Suprapubic skin (tissue), 4 donors: ENCODE measurements around the gene SEMA4C. TPM values are rescaled to one million over a fixed set of nuclear protein-coding genes. Genes with fewer than 3 reads are reported as not detected.

ENCODE experiments used
- DNase-seq, 2 donors: peaks; one replicate each; pipeline ENCODE4 v3.0.0-alpha.2; 2019; ENCODE audit warnings: low spot score in 2 of 2
- H3K27ac ChIP-seq: fragments of 200-600 bp; sonication (generic); one replicate; pipeline ENCODE4 v1.5.1; 2019
- H3K27me3 ChIP-seq: fragments of 200-600 bp; sonication (generic); one replicate; pipeline ENCODE4 v1.5.1; 2019
- H3K36me3 ChIP-seq: fragments of 200-600 bp; sonication (generic); one replicate; pipeline ENCODE4 v1.5.1; 2019
- H3K4me1 ChIP-seq: fragments of 200-600 bp; sonication (generic); one replicate; pipeline ENCODE4 v1.5.1; 2019
- H3K4me3 ChIP-seq: fragments of 200-600 bp; sonication (generic); one replicate; pipeline ENCODE4 v1.5.1; 2019; ENCODE audit warnings: mild to moderate bottlenecking
- H3K9me3 ChIP-seq: fragments of 200-600 bp; sonication (generic); one replicate; pipeline ENCODE4 v1.5.1; 2019
- CTCF ChIP-seq, 2 donors: fragments of 200-600 bp in 1 of 2; fragments of 450-650 bp in 1 of 2; sonication (generic) in 1 of 2; IDR thresholded peaks; one replicate each; pipeline ENCODE4 v1.5.1; 2016 to 2019; ENCODE audit warnings: antibody characterized with exemption in 2 of 2, mild to moderate bottlenecking in 1 of 2, moderate library complexity in 1 of 2
- EP300 ChIP-seq: sonication (generic); formaldehyde crosslinking; IDR thresholded peaks from one replicate; pipeline ENCODE4 v1.6.1; 2017; ENCODE audit warnings: antibody characterized with exemption
- POLR2A ChIP-seq, 2 donors: fragments of 450-650 bp; IDR thresholded peaks; one replicate each; pipeline ENCODE4 v1.6.1; 2017; ENCODE audit warnings: antibody characterized with exemption in 2 of 2, mild to moderate bottlenecking in 2 of 2, moderate library complexity in 2 of 2
- POLR2AphosphoS5 ChIP-seq, 3 donors: sonication (generic); formaldehyde crosslinking; IDR thresholded peaks; one replicate each; pipeline ENCODE4 v1.6.1; 2017; ENCODE audit warnings: antibody characterized with exemption in 3 of 3
- WGBS: methylation state at CpG from one replicate; pipeline ENCODE4 v1.1.5; 2018; 5-methylcytosine and 5-hydroxymethylcytosine counted together
- total RNA-seq, 4 donors: library from RNA; depleted of rRNA; stranded (reverse); fragments of >200 nt; gene quantifications; one replicate each; pipeline ENCODE4 v1.1.0, GENCODE V29; 2016

SEMA4C gene
- total RNA-seq, 4 donors from 2014 or later, result 15.7 to 28.2 (median 23.5) TPM

DNA sequence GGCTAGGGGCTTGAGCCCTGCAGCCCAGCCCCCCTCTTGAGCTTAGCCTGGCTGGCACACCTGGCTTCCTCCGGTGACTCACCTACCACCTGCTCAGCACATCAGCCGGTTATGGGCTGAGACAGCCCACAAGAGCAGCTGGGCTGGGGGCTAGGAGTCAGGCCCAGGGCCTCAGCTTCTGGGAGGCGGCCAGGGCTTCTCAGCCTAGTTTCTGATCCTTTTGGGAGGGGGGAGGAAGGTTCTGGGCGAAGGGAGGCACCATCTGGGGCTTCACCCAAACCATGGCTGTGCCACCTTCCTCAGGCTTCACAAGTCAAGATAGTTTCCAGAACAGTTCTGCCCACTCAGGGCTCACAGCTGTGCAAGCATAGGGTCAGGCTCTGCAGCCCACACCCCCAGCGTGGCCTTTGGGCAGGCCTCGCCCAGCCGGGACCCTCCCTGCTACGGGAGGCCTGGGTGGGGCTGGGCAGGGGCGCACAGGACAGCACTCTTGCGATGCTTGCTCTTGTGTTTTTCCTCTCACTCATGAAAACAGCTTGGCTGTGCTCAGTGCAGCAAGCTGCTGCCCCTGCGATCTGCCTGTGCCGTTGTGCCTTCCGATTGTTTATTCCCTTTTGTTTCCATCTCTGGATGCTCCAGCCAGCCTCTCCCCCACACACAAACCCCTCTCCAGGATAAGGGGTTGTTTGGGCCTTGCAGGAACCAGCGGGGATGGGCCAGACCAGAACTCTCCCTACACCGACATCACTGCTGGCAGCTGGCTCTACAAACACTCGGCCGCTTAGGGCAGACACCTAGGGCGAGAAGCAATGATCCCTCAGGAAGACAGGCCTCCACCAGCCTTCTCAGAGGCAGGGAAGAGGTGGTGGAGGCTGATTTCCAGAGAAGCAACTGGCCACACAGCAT is 26.1 kb upstream of the SEMA4C start:
- Histone ChIP-seq H3K9me3 (no peaks in the 10 kb centered on the region), H3K4me1 (peaks cover 77% of the 10 kb centered on the region), H3K36me3 (no peaks in the 10 kb centered on the region), H3K27me3 (no peaks in the 10 kb centered on the region), H3K27ac (peak overlapping the region; percentile 39), H3K4me3 (no peak overlapping the region)
- 57% methylated on average over 13 of the region's 18 CpGs for WGBS
- no peak for TF ChIP-seq CTCF (IDR thresholded peaks at IDR 0.05)
- TF ChIP-seq POLR2AphosphoS5 (IDR thresholded peaks at IDR 0.05), result no peak
- no peak for TF ChIP-seq EP300
- TF ChIP-seq POLR2A (IDR thresholded peaks at IDR 0.05), result no peak
- no peak for DNase-seq

GRCh38 chr2:96895032-96895745 is 25.3 kb upstream of the SEMA4C start:
- Histone ChIP-seq H3K27me3 (no peaks in the 10 kb centered on the region), H3K4me3 (no peak overlapping the region), H3K9me3 (no peaks in the 10 kb centered on the region), H3K4me1 (peaks cover 85% of the 10 kb centered on the region), H3K36me3 (no peaks in the 10 kb centered on the region), H3K27ac (peak overlapping the region; percentile 39)
- WGBS, result 63% methylated on average over 10 of the region's 10 CpGs
- TF ChIP-seq POLR2AphosphoS5 (IDR thresholded peaks at IDR 0.05), result no peak
- TF ChIP-seq POLR2A (IDR thresholded peaks at IDR 0.05), result no peak
- no peak for TF ChIP-seq CTCF (IDR thresholded peaks at IDR 0.05)
- no peak for TF ChIP-seq EP300
- no peak for DNase-seq

DNA sequence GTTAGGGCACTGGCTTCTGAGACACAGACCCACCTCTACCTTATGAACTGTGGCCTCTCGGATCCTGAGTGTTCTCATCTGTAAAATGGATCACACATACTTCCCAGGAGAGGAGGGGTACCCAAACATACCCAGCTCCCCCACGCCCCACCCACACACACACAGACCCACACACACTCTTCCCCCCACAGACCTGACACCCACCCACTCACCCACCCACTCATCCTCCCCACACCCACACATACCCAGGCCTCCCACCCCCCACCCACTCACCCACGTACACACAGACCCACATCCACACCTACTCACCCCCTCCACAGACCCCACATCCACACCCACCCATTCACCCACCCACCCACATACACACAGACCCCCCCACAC is 24.3 kb upstream of the SEMA4C start:
- H3K9me3 ChIP-seq, result no peaks in the 10 kb centered on the region
- H3K4me3 ChIP-seq, result no peak overlapping the region
- WGBS, result 91% methylated on average over 3 of the region's 3 CpGs
- peaks cover 89% of the 10 kb centered on the region for H3K4me1 ChIP-seq
- H3K27me3 ChIP-seq, result no peaks in the 10 kb centered on the region
- no peak for DNase-seq
- no peak for TF ChIP-seq POLR2AphosphoS5 (IDR thresholded peaks at IDR 0.05)
- TF ChIP-seq POLR2A (IDR thresholded peaks at IDR 0.05), result no peak
- no peak for TF ChIP-seq EP300
- TF ChIP-seq CTCF (IDR thresholded peaks at IDR 0.05), result no peak
- H3K27ac ChIP-seq, result no peak overlapping the region
- H3K36me3 ChIP-seq, result no peaks in the 10 kb centered on the region

GRCh38 chr2:96893289-96894150 is 23.6 kb upstream of the SEMA4C start:
- H3K4me3 ChIP-seq, result no peak overlapping the region
- 72% methylated on average over 4 of the region's 16 CpGs for WGBS
- H3K9me3 ChIP-seq, result no peaks in the 10 kb centered on the region
- H3K27me3 ChIP-seq, result no peaks in the 10 kb centered on the region
- no peak for TF ChIP-seq POLR2A (IDR thresholded peaks at IDR 0.05)
- TF ChIP-seq EP300, result no peak
- TF ChIP-seq CTCF (IDR thresholded peaks at IDR 0.05), result no peak
- TF ChIP-seq POLR2AphosphoS5 (IDR thresholded peaks at IDR 0.05), result no peak
- DNase-seq, result no peak
- H3K4me1 ChIP-seq, result peaks cover 89% of the 10 kb centered on the region
- no peaks in the 10 kb centered on the region for H3K36me3 ChIP-seq
- peak overlapping the region; percentile 42 for H3K27ac ChIP-seq
